Nasal cavity respiratory epithelium epithelial cell of viscerocranial mucosa (primary cell): ENCODE measurements around the gene RXFP1. TPM values are rescaled to one million over a fixed set of nuclear protein-coding genes. Genes with fewer than 3 reads are reported as not detected.

Experiments
- total RNA-seq: library from RNA; depleted of rRNA; stranded (reverse); fragments of >200 nt; gene quantifications from 2 replicates; pipeline ENCODE4 v1.2.3, GENCODE V29; 2014

Gene RXFP1
- not detected in 2 replicates for total RNA-seq

GRCh38 chr4:158521484-158522088 is at the start of gene RXFP1:
Gene RXFP1 (plus strand): TSS chr4:158521882. CDS start chr4:158521977, 95 bp downstream.

GRCh38 chr4:158671665-158671914 is 149.9 kb downstream of the RXFP1 start, which contains the start of gene C4orf46:
Gene C4orf46 (minus strand): TSS chr4:158671887. CDS start chr4:158671801, 86 bp downstream.

GRCh38 chr4:158671915-158672806 is 150.5 kb downstream of the RXFP1 start, which contains the start of gene ETFDH:
Gene ETFDH (plus strand): TSS chr4:158672296. CDS start chr4:158672457, 161 bp downstream.

Other genes starting within 250 kb of the RXFP1 start
- 4.1 and 4.7 TPM in 2 replicates for gene C4orf46, start 150.0 kb downstream of the RXFP1 start, total RNA-seq
- 25.3 and 26.1 TPM in 2 replicates for gene ETFDH, start 150.4 kb downstream of the RXFP1 start, total RNA-seq
- gene PPID, start 201.5 kb downstream of the RXFP1 start, total RNA-seq = 31.4 and 39.7 TPM in 2 replicates
- 15.4 and 54.2 TPM in 2 replicates for gene FNIP2, start 247.1 kb downstream of the RXFP1 start, total RNA-seq